ENCODE results near the gene C14orf119.

DNA sequence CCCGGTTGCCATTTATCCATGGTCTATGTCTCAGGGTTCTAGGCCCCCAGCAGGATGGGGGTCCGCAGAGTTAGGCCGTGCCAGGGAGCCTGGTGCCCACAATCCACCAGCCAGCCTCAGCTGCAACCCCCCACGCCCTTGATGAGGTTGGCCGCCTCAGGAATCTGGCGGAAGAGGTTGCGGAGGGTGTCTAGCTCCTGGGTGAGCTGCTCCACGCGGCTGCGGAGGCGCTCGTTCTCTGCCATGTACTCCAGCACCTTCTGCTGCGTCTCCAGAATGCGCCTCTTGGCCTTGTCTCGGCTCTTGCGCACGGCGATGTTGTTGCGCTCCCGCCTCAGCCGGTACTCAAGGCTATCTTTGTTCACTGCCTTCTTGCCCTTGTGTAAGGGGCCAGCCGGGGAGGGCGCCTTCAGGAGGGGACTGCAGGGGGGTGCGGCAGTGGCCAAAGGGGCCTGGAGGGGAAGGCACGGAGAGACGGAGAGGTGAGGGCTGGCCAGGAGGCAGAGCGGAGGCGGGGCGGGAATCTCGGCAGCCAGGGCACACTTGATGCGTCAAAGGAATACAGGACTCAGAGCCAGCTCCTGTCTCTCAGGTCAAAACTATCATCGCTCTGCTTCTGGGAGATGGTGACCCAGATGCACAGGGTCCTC, 22.2 kb downstream of the C14orf119 start:
- TF ChIP-seq CTCF (IDR thresholded peaks at IDR 0.05), result no peak
- no peak for TF ChIP-seq EZH2 (IDR thresholded peaks at IDR 0.05)
- no peak for TF ChIP-seq EZH2phosphoT487 (IDR thresholded peaks at IDR 0.05)

Data from neural progenitor cell (in vitro differentiated cells).